ENCODE data around the gene AGPAT3. TPM values are rescaled to one million over a fixed set of nuclear protein-coding genes. Genes with fewer than 3 reads are reported as not detected.
A peak's percentile ranks its signal among the peaks of the same experiment; 100 is the strongest.

AGPAT3 gene
- polyA plus RNA-seq, 2 donors: 15.3 to 18.6 TPM

DNA sequence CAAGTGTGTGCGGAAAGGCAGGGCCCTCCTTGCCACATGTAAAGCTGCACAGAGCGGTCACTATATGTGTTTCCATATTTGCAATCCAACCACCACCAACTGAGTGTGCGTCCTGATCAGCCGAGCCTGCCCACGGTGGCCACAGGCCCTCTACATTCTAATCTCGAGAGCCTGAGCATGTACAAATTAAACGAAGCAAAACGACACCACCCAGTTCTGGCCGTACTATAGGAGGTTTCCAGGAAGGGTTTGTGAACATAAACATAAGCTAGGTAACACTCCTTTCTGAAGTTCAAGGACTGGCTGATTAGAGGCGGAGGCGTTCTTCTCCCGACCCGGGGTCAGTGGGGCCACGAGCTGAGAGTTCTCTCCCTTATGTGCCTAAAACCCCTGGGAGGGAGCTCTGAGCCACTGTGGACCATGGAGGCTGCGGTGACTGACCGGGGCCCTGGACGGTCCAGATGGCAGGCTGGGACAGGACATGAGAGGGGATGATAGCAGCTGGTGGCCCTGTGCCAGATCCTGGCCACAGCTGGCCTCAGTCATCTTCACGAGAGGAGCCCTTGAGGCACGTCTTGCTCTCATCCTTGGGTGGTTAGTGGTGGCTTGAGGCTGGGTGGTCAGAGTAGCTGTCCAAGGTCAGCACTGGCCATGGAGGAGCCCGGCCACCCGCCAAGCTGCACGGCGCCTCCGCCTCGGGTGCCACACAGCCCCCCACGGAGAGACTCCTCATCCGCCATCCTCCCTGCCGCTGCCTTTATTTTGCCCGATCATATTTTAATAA lies 108.0 kb downstream of the AGPAT3 start:
- Histone ChIP-seq H3K4me3 (ENCODE audit: low read depth in 1 of 2, low read length in 2 of 2) (no peak overlapping the region), H3K27ac (ENCODE audit: low read depth in 2 of 2, low read length in 1 of 2) (no peak overlapping the region), H3K9me3 (ENCODE audit: control insufficient read depth in 2 of 2, insufficient read depth in 1 of 2, low read depth in 1 of 2, low read length in 1 of 2) (peaks cover 0 to 4% of the 10 kb centered on the region in 2 donors), H3K36me3 (ENCODE audit: control insufficient read depth in 2 of 2, insufficient read depth in 2 of 2, low read length in 1 of 2) (peaks cover 8 to 38% of the 10 kb centered on the region in 2 donors), H3K4me1 (ENCODE audit: control insufficient read depth in 2 of 2, insufficient read depth in 2 of 2, low read length in 1 of 2) (peaks cover 0 to 6% of the 10 kb centered on the region in 2 donors), H3K27me3 (ENCODE audit: control insufficient read depth in 1 of 2, insufficient read depth in 2 of 2, low read length in 2 of 2) (no peaks in the 10 kb centered on the region)
- 68 to 69% methylated on average over 28 to 29 of the region's 29 CpGs for WGBS, 2 donors

DNA sequence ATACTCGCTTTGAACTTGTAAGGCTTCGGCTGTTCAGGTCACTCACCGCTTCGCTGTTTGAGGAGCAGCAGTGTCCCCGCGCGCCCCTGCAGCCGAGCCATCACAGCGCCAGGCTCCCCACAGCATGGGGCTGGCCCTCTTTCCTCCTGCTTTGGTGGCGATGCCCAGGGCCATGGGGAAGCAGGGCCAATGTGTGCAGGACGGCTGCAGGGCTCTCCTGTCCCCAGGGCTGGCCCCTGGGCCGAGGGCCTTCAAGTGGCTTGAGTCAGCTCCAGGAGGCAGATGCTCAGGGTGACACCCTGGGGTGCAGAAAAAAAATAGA lies 108.6 kb downstream of the AGPAT3 start:
- 89 to 93% methylated on average over 12 of the region's 12 CpGs for WGBS, 2 donors
- H3K36me3 ChIP-seq (ENCODE audit: control insufficient read depth in 2 of 2, insufficient read depth in 2 of 2, low read length in 1 of 2): peaks cover 8 to 41% of the 10 kb centered on the region in 2 donors
- H3K4me3 ChIP-seq (ENCODE audit: low read depth in 1 of 2, low read length in 2 of 2): no peak overlapping the region

DNA sequence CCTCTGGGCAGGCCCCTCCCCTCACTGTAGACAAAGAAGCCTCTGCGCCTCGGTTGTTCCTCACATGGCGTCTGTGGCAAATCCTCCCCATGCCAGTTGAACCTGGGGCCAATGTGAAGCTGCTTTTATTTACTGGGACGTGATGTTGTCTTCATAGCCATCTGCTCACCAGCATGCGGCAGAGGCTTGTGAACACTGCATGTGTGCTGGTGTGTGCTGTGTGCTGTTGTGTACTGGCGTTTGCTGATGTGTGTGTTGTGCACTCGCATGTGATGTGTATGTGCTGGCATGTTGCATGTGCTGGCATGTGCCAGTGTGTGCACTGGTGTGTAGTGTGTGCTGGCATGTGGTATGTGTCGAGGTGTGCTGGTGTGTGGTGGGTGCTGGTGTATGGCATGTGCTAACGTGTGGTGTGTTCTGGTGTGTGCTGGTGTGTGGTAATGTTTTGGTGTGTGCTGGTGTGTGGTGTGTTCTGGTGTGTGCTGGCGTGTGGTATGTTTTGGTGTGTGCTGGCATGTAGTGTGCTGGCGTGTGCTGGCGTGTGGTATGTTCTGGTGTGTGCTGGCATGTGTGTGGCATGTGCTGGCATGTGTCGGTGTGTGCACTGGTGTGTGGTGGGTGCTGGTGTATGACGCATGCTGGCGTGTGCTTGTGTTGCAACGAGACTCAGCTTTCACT lies 109.9 kb downstream of the AGPAT3 start:
- H3K4me3 ChIP-seq (ENCODE audit: low read depth in 1 of 2, low read length in 2 of 2): no peak overlapping the region
- peaks cover 3 to 34% of the 10 kb centered on the region in 2 donors for H3K36me3 ChIP-seq (ENCODE audit: control insufficient read depth in 2 of 2, insufficient read depth in 2 of 2, low read length in 1 of 2)
- H3K27me3 ChIP-seq (ENCODE audit: control insufficient read depth in 1 of 2, insufficient read depth in 2 of 2, low read length in 2 of 2): no peaks in the 10 kb centered on the region
- peaks cover 0 to 6% of the 10 kb centered on the region in 2 donors for H3K4me1 ChIP-seq (ENCODE audit: control insufficient read depth in 2 of 2, insufficient read depth in 2 of 2, low read length in 1 of 2)
- no peak overlapping the region for H3K27ac ChIP-seq (ENCODE audit: low read depth in 2 of 2, low read length in 1 of 2)
- 77 to 78% methylated on average over 16 of the region's 16 CpGs for WGBS, 2 donors
- peaks cover 0 to 4% of the 10 kb centered on the region in 2 donors for H3K9me3 ChIP-seq (ENCODE audit: control insufficient read depth in 2 of 2, insufficient read depth in 1 of 2, low read depth in 1 of 2, low read length in 1 of 2)

More for the DNA sequence above, 108.6 kb downstream of the AGPAT3 start:
- H3K4me1 ChIP-seq (ENCODE audit: control insufficient read depth in 2 of 2, insufficient read depth in 2 of 2, low read length in 1 of 2): peaks cover 0 to 6% of the 10 kb centered on the region in 2 donors
- peaks cover 0 to 4% of the 10 kb centered on the region in 2 donors for H3K9me3 ChIP-seq (ENCODE audit: control insufficient read depth in 2 of 2, insufficient read depth in 1 of 2, low read depth in 1 of 2, low read length in 1 of 2)
- H3K27me3 ChIP-seq (ENCODE audit: control insufficient read depth in 1 of 2, insufficient read depth in 2 of 2, low read length in 2 of 2): no peaks in the 10 kb centered on the region
- no peak overlapping the region for H3K27ac ChIP-seq (ENCODE audit: low read depth in 2 of 2, low read length in 1 of 2)

DNA sequence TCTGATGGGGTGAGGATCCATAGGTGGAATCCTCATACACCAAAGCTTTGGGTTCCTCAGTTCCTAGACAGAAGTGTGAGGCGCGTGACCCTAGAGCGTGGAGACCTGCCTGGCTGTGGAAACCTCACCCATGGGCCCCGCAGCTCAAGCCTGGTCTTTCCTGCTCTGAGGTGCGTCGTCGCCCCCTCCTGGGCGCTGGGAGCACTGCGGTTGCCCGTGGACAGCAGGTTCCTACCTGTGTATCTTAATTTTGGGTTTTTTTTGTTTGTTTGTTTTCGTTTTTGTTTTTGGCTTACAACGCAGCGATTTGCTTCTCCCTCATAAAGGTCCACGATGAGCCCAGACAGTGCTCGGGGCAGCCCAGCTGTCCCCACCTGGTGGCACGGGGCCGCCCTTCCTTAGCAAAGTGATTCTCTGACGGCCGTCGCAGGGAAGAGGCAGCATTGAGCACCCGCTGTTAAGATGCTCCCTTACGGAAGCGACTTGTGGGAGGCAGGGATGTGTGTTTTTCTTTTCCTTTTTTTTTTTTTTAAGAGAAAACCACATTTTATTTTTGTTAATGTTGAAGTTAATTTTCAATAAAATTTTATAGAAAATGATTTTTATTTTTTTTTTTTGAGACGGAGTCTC lies 110.6 kb downstream of the AGPAT3 start:
- H3K27me3 ChIP-seq (ENCODE audit: control insufficient read depth in 1 of 2, insufficient read depth in 2 of 2, low read length in 2 of 2): no peaks in the 10 kb centered on the region
- no peak overlapping the region for H3K4me3 ChIP-seq (ENCODE audit: low read depth in 1 of 2, low read length in 2 of 2)
- H3K27ac ChIP-seq (ENCODE audit: low read depth in 2 of 2, low read length in 1 of 2): peak overlapping the region in 1 of 2 donors; percentile 29
- WGBS, 2 donors: 29 to 34% methylated on average over 22 to 24 of the region's 24 CpGs
- peaks cover 0 to 34% of the 10 kb centered on the region in 2 donors for H3K36me3 ChIP-seq (ENCODE audit: control insufficient read depth in 2 of 2, insufficient read depth in 2 of 2, low read length in 1 of 2)
- peaks cover 0 to 2% of the 10 kb centered on the region in 2 donors for H3K9me3 ChIP-seq (ENCODE audit: control insufficient read depth in 2 of 2, insufficient read depth in 1 of 2, low read depth in 1 of 2, low read length in 1 of 2)
- peaks cover 0 to 6% of the 10 kb centered on the region in 2 donors for H3K4me1 ChIP-seq (ENCODE audit: control insufficient read depth in 2 of 2, insufficient read depth in 2 of 2, low read length in 1 of 2)

DNA sequence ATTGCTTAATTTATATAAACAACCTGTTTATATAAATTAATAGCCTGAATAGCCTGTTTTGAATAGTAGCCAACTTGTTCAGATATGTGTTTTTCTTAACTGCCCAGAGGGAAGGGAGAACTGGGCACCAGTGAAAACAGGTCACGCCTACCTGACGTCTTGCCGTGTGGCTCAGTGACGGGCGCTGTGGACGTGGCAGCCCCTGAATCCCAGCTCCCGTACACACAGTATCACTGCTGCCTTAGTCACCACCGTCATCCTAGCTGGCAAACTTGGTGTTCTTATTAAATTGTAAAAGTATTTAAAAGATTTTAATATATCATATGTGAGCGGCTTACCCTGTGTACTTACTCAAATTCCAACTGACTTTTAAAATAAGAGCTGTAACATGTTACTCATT lies 111.6 kb downstream of the AGPAT3 start:
- Histone ChIP-seq H3K27ac (ENCODE audit: low read depth in 2 of 2, low read length in 1 of 2) (no peak overlapping the region), H3K9me3 (ENCODE audit: control insufficient read depth in 2 of 2, insufficient read depth in 1 of 2, low read depth in 1 of 2, low read length in 1 of 2) (peaks cover 0 to 2% of the 10 kb centered on the region in 2 donors), H3K27me3 (ENCODE audit: control insufficient read depth in 1 of 2, insufficient read depth in 2 of 2, low read length in 2 of 2) (no peaks in the 10 kb centered on the region), H3K4me3 (ENCODE audit: low read depth in 1 of 2, low read length in 2 of 2) (no peak overlapping the region), H3K36me3 (ENCODE audit: control insufficient read depth in 2 of 2, insufficient read depth in 2 of 2, low read length in 1 of 2) (peaks cover 0 to 33% of the 10 kb centered on the region in 2 donors), H3K4me1 (ENCODE audit: control insufficient read depth in 2 of 2, insufficient read depth in 2 of 2, low read length in 1 of 2) (peaks cover 0 to 6% of the 10 kb centered on the region in 2 donors)
- WGBS, 2 donors: 86 to 89% methylated on average over 9 of the region's 9 CpGs

DNA sequence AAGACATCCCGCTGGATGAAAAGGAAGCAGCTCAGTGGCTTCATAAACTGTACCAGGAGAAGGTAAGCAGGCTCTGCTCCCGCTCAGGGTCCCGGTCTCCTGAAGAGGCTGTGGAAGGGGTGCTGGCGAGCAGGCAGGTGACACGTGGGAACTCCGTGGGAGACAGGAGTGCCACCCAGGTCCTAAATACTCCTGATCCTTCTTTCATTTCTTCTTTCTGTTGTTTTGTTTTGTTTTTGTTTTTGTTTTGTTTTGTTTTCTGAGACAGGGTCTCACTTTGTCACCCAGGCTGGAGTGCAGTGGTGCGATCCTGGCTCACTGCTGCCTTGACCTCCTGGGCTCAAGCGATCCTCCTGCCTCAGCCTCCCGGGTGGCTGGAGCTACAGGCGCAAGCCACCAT lies 113.0 kb downstream of the AGPAT3 start:
- no peak overlapping the region for H3K27ac ChIP-seq (ENCODE audit: low read depth in 2 of 2, low read length in 1 of 2)
- 96% methylated on average over 10 of the region's 10 CpGs for WGBS, 2 donors
- H3K4me1 ChIP-seq (ENCODE audit: control insufficient read depth in 2 of 2, insufficient read depth in 2 of 2, low read length in 1 of 2): peaks cover 0 to 6% of the 10 kb centered on the region in 2 donors
- no peak overlapping the region for H3K4me3 ChIP-seq (ENCODE audit: low read depth in 1 of 2, low read length in 2 of 2)
- H3K27me3 ChIP-seq (ENCODE audit: control insufficient read depth in 1 of 2, insufficient read depth in 2 of 2, low read length in 2 of 2): no peaks in the 10 kb centered on the region
- peaks cover 0 to 2% of the 10 kb centered on the region in 2 donors for H3K9me3 ChIP-seq (ENCODE audit: control insufficient read depth in 2 of 2, insufficient read depth in 1 of 2, low read depth in 1 of 2, low read length in 1 of 2)
- peaks cover 0 to 30% of the 10 kb centered on the region in 2 donors for H3K36me3 ChIP-seq (ENCODE audit: control insufficient read depth in 2 of 2, insufficient read depth in 2 of 2, low read length in 1 of 2)

DNA sequence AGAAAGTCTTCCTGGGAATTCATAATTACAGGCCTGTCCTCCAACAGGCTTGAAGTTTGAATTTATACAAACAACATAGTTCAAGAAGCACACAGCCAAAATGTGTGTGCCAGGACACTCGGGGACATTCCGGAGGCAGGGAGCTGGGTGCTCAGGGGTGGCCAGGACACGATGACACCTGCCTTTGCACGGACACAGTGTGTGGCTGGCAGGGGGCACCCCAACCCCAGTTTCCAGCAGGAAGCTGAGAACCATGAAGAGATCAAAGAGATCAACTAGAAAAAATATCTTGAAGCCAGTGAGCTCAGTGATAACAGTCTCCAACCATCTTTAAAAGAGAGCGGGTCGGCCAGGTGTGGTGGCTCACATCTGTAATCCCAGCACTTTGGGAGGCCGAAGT lies 114.6 kb downstream of the AGPAT3 start:
- peaks cover 0 to 36% of the 10 kb centered on the region in 2 donors for H3K36me3 ChIP-seq (ENCODE audit: control insufficient read depth in 2 of 2, insufficient read depth in 2 of 2, low read length in 1 of 2)
- H3K4me1 ChIP-seq (ENCODE audit: control insufficient read depth in 2 of 2, insufficient read depth in 2 of 2, low read length in 1 of 2): peaks cover 0 to 6% of the 10 kb centered on the region in 2 donors
- WGBS, 2 donors: 83 to 88% methylated on average over 7 of the region's 7 CpGs

DNA sequence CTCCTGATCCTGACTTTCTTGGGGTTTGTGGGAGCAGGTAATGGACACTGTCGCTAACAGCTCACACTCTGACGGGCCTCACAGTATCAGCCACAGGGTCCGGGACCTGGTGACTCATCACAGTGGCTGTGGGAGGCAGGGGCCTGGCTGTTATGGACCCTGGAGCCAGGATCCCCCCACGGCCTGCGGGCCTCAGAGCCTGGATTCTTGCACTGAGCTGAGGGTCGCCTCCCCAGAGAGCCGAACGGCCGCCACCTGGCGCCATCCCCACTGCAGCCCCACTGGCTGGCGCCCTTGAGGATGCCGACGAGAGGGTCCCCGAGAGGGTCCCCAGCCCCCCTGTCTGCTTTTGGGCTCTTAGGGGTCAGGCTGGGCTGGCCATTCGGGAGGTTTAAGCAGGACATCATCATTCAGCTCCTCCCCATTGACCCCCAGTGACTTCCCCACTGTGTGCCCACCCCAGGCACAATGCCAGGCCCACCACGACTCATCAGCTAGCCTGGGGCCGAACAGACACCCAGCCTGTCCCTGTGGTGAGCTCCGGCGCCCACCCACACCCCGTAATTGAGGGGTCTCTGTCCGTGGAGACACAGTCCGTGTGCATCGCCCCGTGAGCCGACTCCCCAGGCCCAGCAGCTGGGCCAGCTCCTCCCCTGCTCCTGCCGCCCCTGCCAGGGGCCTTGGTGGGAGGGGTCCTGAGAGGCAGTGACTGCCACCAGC lies 116.3 kb downstream of the AGPAT3 start:
- Histone ChIP-seq H3K27ac (ENCODE audit: low read depth in 2 of 2, low read length in 1 of 2) (no peak overlapping the region), H3K36me3 (ENCODE audit: control insufficient read depth in 2 of 2, insufficient read depth in 2 of 2, low read length in 1 of 2) (peaks cover 0 to 36% of the 10 kb centered on the region in 2 donors), H3K9me3 (ENCODE audit: control insufficient read depth in 2 of 2, insufficient read depth in 1 of 2, low read depth in 1 of 2, low read length in 1 of 2) (no peaks in the 10 kb centered on the region), H3K4me1 (ENCODE audit: control insufficient read depth in 2 of 2, insufficient read depth in 2 of 2, low read length in 1 of 2) (no peaks in the 10 kb centered on the region), H3K27me3 (ENCODE audit: control insufficient read depth in 1 of 2, insufficient read depth in 2 of 2, low read length in 2 of 2) (no peaks in the 10 kb centered on the region), H3K4me3 (ENCODE audit: low read depth in 1 of 2, low read length in 2 of 2) (no peak overlapping the region)
- WGBS, 2 donors: 85 to 87% methylated on average over 26 of the region's 26 CpGs

More for the DNA sequence above, 114.6 kb downstream of the AGPAT3 start:
- Histone ChIP-seq H3K4me3 (ENCODE audit: low read depth in 1 of 2, low read length in 2 of 2) (no peak overlapping the region), H3K9me3 (ENCODE audit: control insufficient read depth in 2 of 2, insufficient read depth in 1 of 2, low read depth in 1 of 2, low read length in 1 of 2) (peaks cover 0 to 2% of the 10 kb centered on the region in 2 donors), H3K27ac (ENCODE audit: low read depth in 2 of 2, low read length in 1 of 2) (no peak overlapping the region), H3K27me3 (ENCODE audit: control insufficient read depth in 1 of 2, insufficient read depth in 2 of 2, low read length in 2 of 2) (no peaks in the 10 kb centered on the region)

DNA sequence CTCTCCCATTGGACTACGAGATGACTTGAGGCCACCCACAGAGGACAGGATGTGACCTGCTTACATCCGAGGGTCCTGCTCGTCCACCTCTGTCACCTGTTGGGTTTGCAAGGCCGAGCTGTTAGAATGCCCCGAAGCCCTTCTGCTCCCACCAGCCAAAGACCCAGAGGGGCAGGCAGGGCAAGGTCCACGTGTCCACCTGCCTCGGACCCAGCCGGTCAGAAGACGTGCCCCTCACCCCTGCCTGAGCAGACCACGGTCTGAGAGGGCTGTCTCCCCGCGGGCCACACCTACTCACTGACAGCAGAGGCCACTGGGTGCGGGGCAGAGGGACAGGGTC lies 116.8 kb downstream of the AGPAT3 start:
- H3K4me1 ChIP-seq (ENCODE audit: control insufficient read depth in 2 of 2, insufficient read depth in 2 of 2, low read length in 1 of 2): no peaks in the 10 kb centered on the region
- H3K27ac ChIP-seq (ENCODE audit: low read depth in 2 of 2, low read length in 1 of 2): no peak overlapping the region
- 81 to 83% methylated on average over 13 of the region's 13 CpGs for WGBS, 2 donors
- no peaks in the 10 kb centered on the region for H3K27me3 ChIP-seq (ENCODE audit: control insufficient read depth in 1 of 2, insufficient read depth in 2 of 2, low read length in 2 of 2)
- peaks cover 0 to 36% of the 10 kb centered on the region in 2 donors for H3K36me3 ChIP-seq (ENCODE audit: control insufficient read depth in 2 of 2, insufficient read depth in 2 of 2, low read length in 1 of 2)
- no peak overlapping the region for H3K4me3 ChIP-seq (ENCODE audit: low read depth in 1 of 2, low read length in 2 of 2)
- no peaks in the 10 kb centered on the region for H3K9me3 ChIP-seq (ENCODE audit: control insufficient read depth in 2 of 2, insufficient read depth in 1 of 2, low read depth in 1 of 2, low read length in 1 of 2)

All from esophagus (tissue), 2 donors.